PC-3 (cell line): ENCODE results near the gene ENTPD5.

Experiments used
- EZH2 ChIP-seq: fragments of 300-600 bp; sonication (generic); IDR thresholded peaks from one replicate; pipeline ENCODE4 v1.6.1; 2017; ENCODE audit warnings: antibody characterized with exemption, mild to moderate bottlenecking, low read length; ENCODE audit not compliant: unreplicated experiment
- TF ChIP-seq, protein P1 (sequence below): fragments of 300-600 bp; sonication (generic); conservative IDR thresholded peaks from 2 replicates; pipeline ENCODE4 v1.5.1; 2017; ENCODE audit warnings: antibody characterized with exemption, low read depth, mild to moderate bottlenecking, low read length

DNA sequence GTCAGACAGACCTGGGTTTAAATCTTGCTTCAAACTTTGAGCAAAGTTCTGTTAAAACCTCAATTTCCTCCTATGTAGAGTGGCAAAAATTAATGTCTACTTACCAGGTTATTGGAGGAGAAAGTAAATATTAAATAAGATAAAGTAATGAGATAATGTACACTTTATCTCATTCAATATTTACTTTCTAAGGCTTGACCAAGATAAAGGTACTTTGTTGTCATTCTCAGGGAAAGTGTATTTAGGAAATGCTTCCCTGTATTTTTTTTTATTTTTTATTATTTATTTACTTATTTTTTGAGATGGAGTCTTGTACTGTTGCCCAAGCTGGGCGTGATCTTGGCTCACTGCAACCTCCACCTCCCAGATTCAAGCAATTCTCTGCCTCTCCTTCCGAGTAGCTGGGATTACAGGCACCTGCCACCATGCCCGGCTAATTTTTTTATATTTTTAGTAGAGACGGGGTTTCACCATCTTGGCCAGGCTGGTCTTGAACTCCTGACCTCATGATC is 73.9 kb downstream of the ENTPD5 start:
- TF ChIP-seq, protein P1, sequence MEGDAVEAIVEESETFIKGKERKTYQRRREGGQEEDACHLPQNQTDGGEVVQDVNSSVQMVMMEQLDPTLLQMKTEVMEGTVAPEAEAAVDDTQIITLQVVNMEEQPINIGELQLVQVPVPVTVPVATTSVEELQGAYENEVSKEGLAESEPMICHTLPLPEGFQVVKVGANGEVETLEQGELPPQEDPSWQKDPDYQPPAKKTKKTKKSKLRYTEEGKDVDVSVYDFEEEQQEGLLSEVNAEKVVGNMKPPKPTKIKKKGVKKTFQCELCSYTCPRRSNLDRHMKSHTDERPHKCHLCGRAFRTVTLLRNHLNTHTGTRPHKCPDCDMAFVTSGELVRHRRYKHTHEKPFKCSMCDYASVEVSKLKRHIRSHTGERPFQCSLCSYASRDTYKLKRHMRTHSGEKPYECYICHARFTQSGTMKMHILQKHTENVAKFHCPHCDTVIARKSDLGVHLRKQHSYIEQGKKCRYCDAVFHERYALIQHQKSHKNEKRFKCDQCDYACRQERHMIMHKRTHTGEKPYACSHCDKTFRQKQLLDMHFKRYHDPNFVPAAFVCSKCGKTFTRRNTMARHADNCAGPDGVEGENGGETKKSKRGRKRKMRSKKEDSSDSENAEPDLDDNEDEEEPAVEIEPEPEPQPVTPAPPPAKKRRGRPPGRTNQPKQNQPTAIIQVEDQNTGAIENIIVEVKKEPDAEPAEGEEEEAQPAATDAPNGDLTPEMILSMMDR, result no peak
- no peak for TF ChIP-seq EZH2
